Gastrocnemius medialis (tissue), 4 donors: ENCODE data around the gene ZNF217.

ENCODE experiments used
- CTCF ChIP-seq, 5 experiments: fragments of 450-650 bp in 3 of 5; fragments of 200-600 bp in 2 of 5; sonication (generic) in 2 of 5; IDR thresholded peaks in 4 of 5; conservative IDR thresholded peaks in 1 of 5; 1 replicate in 4 of 5; 2 replicates in 1 of 5; pipeline ENCODE4 v1.5.1; 2016 to 2019; ENCODE audit warnings: antibody characterized with exemption in 5 of 5, mild to moderate bottlenecking in 3 of 5, moderate library complexity in 3 of 5
- POLR2A ChIP-seq, 2 donors: fragments of 450-650 bp; IDR thresholded peaks; one replicate each; pipeline ENCODE4 v1.6.1; 2017; ENCODE audit warnings: antibody characterized with exemption in 2 of 2, mild to moderate bottlenecking in 2 of 2, moderate library complexity in 2 of 2

GRCh38 chr20:53570446-53571276, 23.0 kb downstream of the ZNF217 start:
- no peak for TF ChIP-seq POLR2A (IDR thresholded peaks at IDR 0.05)
- no peak for TF ChIP-seq CTCF (IDR thresholded peaks at IDR 0.05 in 4 of 5, conservative IDR thresholded peaks at IDR 0.05 in 1 of 5)
